Thyroid gland (tissue), 4 donors: ENCODE measurements around the gene ADCY9. TPM values are rescaled to one million over a fixed set of nuclear protein-coding genes. Genes with fewer than 3 reads are reported as not detected.
A peak's percentile ranks its signal among the peaks of the same experiment; 100 is the strongest.

Source experiments
- DNase-seq, 2 donors: peaks; one replicate each; pipeline ENCODE4 v3.0.0-alpha.2; 2019
- H3K27ac ChIP-seq, 3 donors: fragments of 200-600 bp; sonication (generic); 1 replicate in 2 of 3; 2 replicates in 1 of 3; pipeline ENCODE4 v1.5.1; 2016 to 2019; ENCODE audit warnings: mild to moderate bottlenecking in 1 of 3, moderate library complexity in 1 of 3
- H3K27me3 ChIP-seq: fragments of 200-600 bp; sonication (generic); one replicate; pipeline ENCODE4 v1.5.1; 2019
- H3K36me3 ChIP-seq, 2 donors: fragments of 200-600 bp; sonication (generic); one replicate each; pipeline ENCODE4 v1.5.1; 2016 to 2019
- H3K4me1 ChIP-seq, 2 donors: fragments of 200-600 bp; sonication (generic); one replicate each; pipeline ENCODE4 v1.5.1; 2017 to 2019
- H3K4me3 ChIP-seq, 3 donors: fragments of 200-600 bp; sonication (generic); replicated peaks in 1 of 3; 1 replicate in 2 of 3; 2 replicates in 1 of 3; pipeline ENCODE4 v1.5.1; 2016; ENCODE audit warnings: mild to moderate bottlenecking in 1 of 3
- H3K9me3 ChIP-seq: fragments of 200-600 bp; sonication (generic); one replicate; pipeline ENCODE4 v1.5.1; 2017
- CTCF ChIP-seq, 6 experiments: fragments of 200-600 bp in 3 of 6; fragments of 450-650 bp in 3 of 6; sonication (generic) in 3 of 6; IDR thresholded peaks; one replicate each; pipeline ENCODE4 v1.5.1; 2016 to 2019; ENCODE audit warnings: antibody characterized with exemption in 6 of 6, mild to moderate bottlenecking in 2 of 6, inconsistent platforms in 1 of 6, moderate library complexity in 1 of 6
- POLR2A ChIP-seq, 2 donors: fragments of 450-650 bp; IDR thresholded peaks; one replicate each; pipeline ENCODE4 v1.6.1; 2017; ENCODE audit warnings: antibody characterized with exemption in 2 of 2, mild to moderate bottlenecking in 2 of 2, moderate library complexity in 1 of 2
- WGBS, 2 donors: methylation state at CpG; one replicate each; pipeline ENCODE4 v1.1.5; 2017; 5-methylcytosine and 5-hydroxymethylcytosine counted together
- intact Hi-C: fragments of 100-400 bp; cut with DNase I; formaldehyde crosslinking; loops from one replicate; pipeline ENCODE4 v1.15.1; 2023
- total RNA-seq, 4 donors: library from RNA; depleted of rRNA; stranded (reverse); fragments of >200 nt; gene quantifications; one replicate each; pipeline ENCODE4 v1.2.3, GENCODE V29; 2016

The ADCY9 gene
- total RNA-seq, 4 donors from 2014 or later = 61.4 to 123 (median 94.1) TPM

GRCh38 chr16:4101421-4102219 is 14.6 kb downstream of the ADCY9 start:
- no peak overlapping the region for H3K4me3 ChIP-seq
- WGBS, 2 donors = 75 to 76% methylated on average over 20 of the region's 20 CpGs

GRCh38 chr16:4098501-4098900 is 17.7 kb downstream of the ADCY9 start:
- Histone ChIP-seq H3K27me3 (no peaks in the 10 kb centered on the region), H3K36me3 (no peaks in the 10 kb centered on the region), H3K4me1 (peaks cover 34 to 55% of the 10 kb centered on the region in 2 donors), H3K4me3 (no peak overlapping the region), H3K9me3 (no peaks in the 10 kb centered on the region), H3K27ac (peak overlapping the region in 1 of 3 donors; percentile 40)
- intact Hi-C loops = no loop called here
- TF ChIP-seq CTCF (IDR thresholded peaks at IDR 0.05) (no peak), POLR2A (IDR thresholded peaks at IDR 0.05) (no peak)
- DNase-seq = no peak
- 88 to 89% methylated on average over 4 of the region's 4 CpGs for WGBS, 2 donors

More at GRCh38 chr16:4101421-4102219, 14.6 kb downstream of the ADCY9 start:
- H3K4me1 ChIP-seq = peaks cover 11 to 42% of the 10 kb centered on the region in 2 donors
- intact Hi-C loops = no loop called here
- no peaks in the 10 kb centered on the region for H3K9me3 ChIP-seq
- no peak for DNase-seq
- H3K36me3 ChIP-seq = peaks cover 0 to 2% of the 10 kb centered on the region in 2 donors
- TF ChIP-seq CTCF (IDR thresholded peaks at IDR 0.05) (no peak), POLR2A (IDR thresholded peaks at IDR 0.05) (no peak)
- H3K27me3 ChIP-seq = no peaks in the 10 kb centered on the region
- no peak overlapping the region for H3K27ac ChIP-seq

- H3K27ac ChIP-seq = peak overlapping the region in 2 of 3 donors; percentile 30 to 40
- TF ChIP-seq CTCF (IDR thresholded peaks at IDR 0.05) (no peak), POLR2A (IDR thresholded peaks at IDR 0.05) (no peak)
- no peaks in the 10 kb centered on the region for H3K27me3 ChIP-seq
- H3K9me3 ChIP-seq = no peaks in the 10 kb centered on the region
- no peaks in the 10 kb centered on the region for H3K36me3 ChIP-seq
- WGBS, 2 donors = 76 to 85% methylated on average over 4 of the region's 4 CpGs
- H3K4me3 ChIP-seq = no peak overlapping the region
- DNase-seq = no peak
- intact Hi-C loops = no loop called here
- H3K4me1 ChIP-seq = peaks cover 41 to 62% of the 10 kb centered on the region in 2 donors
These were observed 18.4 kb downstream of the ADCY9 start for GRCh38 chr16:4097826-4098240.

GRCh38 chr16:4096509-4096908 is 19.7 kb downstream of the ADCY9 start:
- peaks cover 52 to 62% of the 10 kb centered on the region in 2 donors for H3K4me1 ChIP-seq
- 80 to 81% methylated on average over 5 of the region's 5 CpGs for WGBS, 2 donors

More at GRCh38 chr16:4096509-4096908, 19.7 kb downstream of the ADCY9 start:
- Histone ChIP-seq H3K4me3 (no peak overlapping the region), H3K27me3 (no peaks in the 10 kb centered on the region), H3K36me3 (no peaks in the 10 kb centered on the region), H3K9me3 (no peaks in the 10 kb centered on the region), H3K27ac (peak overlapping the region; percentile 3 to 78 (median 64))
- intact Hi-C loops = no loop called here
- DNase-seq = no peak
- TF ChIP-seq CTCF (IDR thresholded peaks at IDR 0.05) (no peak), POLR2A (IDR thresholded peaks at IDR 0.05) (no peak)
